ENCODE measurements around the gene PKP4. TPM values are rescaled to one million over a fixed set of nuclear protein-coding genes. Genes with fewer than 3 reads are reported as not detected.
A peak's percentile ranks its signal among the peaks of the same experiment; 100 is the strongest.

PKP4 gene
- total and polyA plus RNA-seq, 9 of the 15 experiments (the other 6 are each of a cell fraction or from before 2014, with no cell fraction given), result 24.6 to 99.1 (median 74.0) TPM

- TF ChIP-seq, protein P1, sequence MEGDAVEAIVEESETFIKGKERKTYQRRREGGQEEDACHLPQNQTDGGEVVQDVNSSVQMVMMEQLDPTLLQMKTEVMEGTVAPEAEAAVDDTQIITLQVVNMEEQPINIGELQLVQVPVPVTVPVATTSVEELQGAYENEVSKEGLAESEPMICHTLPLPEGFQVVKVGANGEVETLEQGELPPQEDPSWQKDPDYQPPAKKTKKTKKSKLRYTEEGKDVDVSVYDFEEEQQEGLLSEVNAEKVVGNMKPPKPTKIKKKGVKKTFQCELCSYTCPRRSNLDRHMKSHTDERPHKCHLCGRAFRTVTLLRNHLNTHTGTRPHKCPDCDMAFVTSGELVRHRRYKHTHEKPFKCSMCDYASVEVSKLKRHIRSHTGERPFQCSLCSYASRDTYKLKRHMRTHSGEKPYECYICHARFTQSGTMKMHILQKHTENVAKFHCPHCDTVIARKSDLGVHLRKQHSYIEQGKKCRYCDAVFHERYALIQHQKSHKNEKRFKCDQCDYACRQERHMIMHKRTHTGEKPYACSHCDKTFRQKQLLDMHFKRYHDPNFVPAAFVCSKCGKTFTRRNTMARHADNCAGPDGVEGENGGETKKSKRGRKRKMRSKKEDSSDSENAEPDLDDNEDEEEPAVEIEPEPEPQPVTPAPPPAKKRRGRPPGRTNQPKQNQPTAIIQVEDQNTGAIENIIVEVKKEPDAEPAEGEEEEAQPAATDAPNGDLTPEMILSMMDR (IDR thresholded peaks at IDR 0.05 in 2 of 3, conservative IDR thresholded peaks at IDR 0.05 in 1 of 3; ENCODE audit: insufficient read depth in 2 of 3, low read depth in 1 of 3, low read length in 3 of 3), result peak; percentile 45 to 72 (median 65); a peak in 5 of 6 replicates
- TF ChIP-seq ZNF668 (CRISPR knock-in tag; IDR thresholded peaks at IDR 0.05) (no peak), ZNF740 (CRISPR knock-in tag; IDR thresholded peaks at IDR 0.05) (no peak), ZNF740 (tag; IDR thresholded peaks at IDR 0.05) (no peak), SNRNP70 (optimal IDR thresholded peaks at IDR 0.05; ENCODE audit: low read depth, low read length) (no peak), AFF1 (IDR thresholded peaks at IDR 0.05; ENCODE audit: low read depth in 1 of 2, partially characterized antibody in 2 of 2) (no peak), XRCC3 (IDR thresholded peaks at IDR 0.05) (no peak), YY1 (IDR thresholded peaks at IDR 0.05; ENCODE audit: borderline replicate concordance in 1 of 3, control insufficient read depth in 1 of 3, extremely low read depth in 1 of 3, insufficient read depth in 3 of 3, insufficient read length in 1 of 3, insufficient replicate concordance in 2 of 3, low read depth in 1 of 3, low read length in 2 of 3) (no peak), CAMTA2 (CRISPR knock-in tag; conservative IDR thresholded peaks at IDR 0.05) (no peak), EP400 (IDR thresholded peaks at IDR 0.05) (no peak), TCFL5 (CRISPR knock-in tag; conservative IDR thresholded peaks at IDR 0.05) (no peak), ARNT (IDR thresholded peaks at IDR 0.05) (no peak), C11orf30 (IDR thresholded peaks at IDR 0.05; ENCODE audit: low read depth) (0 out of 2 replicates have a peak, but pooled peaks have one; percentile 6), ELF2 (CRISPR knock-in tag; IDR thresholded peaks at IDR 0.05) (no peak), TAL1 (IDR thresholded peaks at IDR 0.05) (peak; percentile 60), PHF20 (IDR thresholded peaks at IDR 0.05; ENCODE audit: partially characterized antibody) (no peak), THRA (IDR thresholded peaks at IDR 0.05) (no peak), GABPB1 (CRISPR knock-in tag; IDR thresholded peaks at IDR 0.05) (no peak), TRIM28 (IDR thresholded peaks at IDR 0.05) (no peak), ERF (CRISPR knock-in tag; IDR thresholded peaks at IDR 0.05) (no peak)
These were observed 7.9 kb downstream of the PKP4 start (continued) for GRCh38 chr2:158464426-158465281.
